Heart left ventricle (tissue), 16 donors: ENCODE data around the gene ACVR2A. TPM values are rescaled to one million over a fixed set of nuclear protein-coding genes. Genes with fewer than 3 reads are reported as not detected.
A peak's percentile ranks its signal among the peaks of the same experiment; 100 is the strongest.

Source experiments
- ATAC-seq, 4 donors: fragments of 200-7000 bp; cut with Tn5 transposase; one replicate each; pipeline ENCODE4 v1.9.1; 2020 to 2022; ENCODE audit warnings: moderate library complexity in 4 of 4, mild to moderate bottlenecking in 3 of 4, moderate number of reproducible peaks in 1 of 4
- DNase-seq, 5 donors: peaks; one replicate each; pipeline ENCODE4 v3.0.0-alpha.2; 2020
- H3K27ac ChIP-seq, 12 donors: fragments of 200-600 bp; sonication (generic) in 4 of 12; one replicate each; pipeline versions ENCODE4 v1.5.0 to v1.8.0; 2016 to 2022; ENCODE audit warnings: mild to moderate bottlenecking in 2 of 12
- H3K27me3 ChIP-seq, 9 donors: fragments of 200-600 bp; sonication (generic) in 2 of 9; one replicate each; pipeline versions ENCODE4 v1.5.1 to v1.8.0; 2016 to 2022; ENCODE audit warnings: mild to moderate bottlenecking in 3 of 9
- H3K36me3 ChIP-seq, 9 donors: fragments of 200-600 bp; sonication (generic) in 2 of 9; one replicate each; pipeline versions ENCODE4 v1.5.0 to v1.8.0; 2018 to 2022; ENCODE audit warnings: mild to moderate bottlenecking in 2 of 9
- H3K4me1 ChIP-seq, 12 donors: fragments of 200-600 bp; sonication (generic) in 4 of 12; one replicate each; pipeline versions ENCODE4 v1.5.0 to v1.8.0; 2016 to 2022; ENCODE audit warnings: mild to moderate bottlenecking in 3 of 12
- H3K4me3 ChIP-seq, 12 donors: fragments of 200-600 bp; sonication (generic) in 4 of 12; one replicate each; pipeline versions ENCODE4 v1.5.0 to v1.8.0; 2017 to 2022; ENCODE audit warnings: mild to moderate bottlenecking in 9 of 12, moderate library complexity in 4 of 12
- H3K9me3 ChIP-seq, 12 donors: fragments of 200-600 bp; sonication (generic) in 4 of 12; one replicate each; pipeline versions ENCODE4 v1.5.0 to v1.8.0; 2016 to 2022; ENCODE audit warnings: mild to moderate bottlenecking in 1 of 12
- CTCF ChIP-seq, 12 donors: fragments of 200-600 bp; sonication (generic) in 4 of 12; IDR thresholded peaks; one replicate each; pipeline versions ENCODE4 v1.5.0 to v1.8.0; 2018 to 2022; ENCODE audit warnings: antibody characterized with exemption in 12 of 12, mild to moderate bottlenecking in 5 of 12
- POLR2A ChIP-seq, 2 donors: fragments of 450-650 bp; IDR thresholded peaks; one replicate each; pipeline ENCODE4 v1.6.1; 2017; ENCODE audit warnings: antibody characterized with exemption in 2 of 2, mild to moderate bottlenecking in 2 of 2, moderate library complexity in 2 of 2
- WGBS, 4 donors: extraction: QIAGEN DNeasy Blood & Tissue Kit in 2 of 4; methylation state at CpG; one replicate each; pipeline versions ENCODE4 v1.1.5 to v1.1.7; 2013 to 2018; 5-methylcytosine and 5-hydroxymethylcytosine counted together
- intact Hi-C, 10 donors: fragments of 100-400 bp; cut with DNase I; formaldehyde crosslinking; loops; one replicate each; pipeline versions ENCODE4 v1.11.1 to v1.14.2; 2022
- polyA plus RNA-seq, 2 donors: library from polyadenylated mRNA; stranded (reverse); fragments of 200-250 nt; gene quantifications; one replicate each; pipeline ENCODE4 v1.2.3, GENCODE V29; 2013
- total RNA-seq, 9 donors: library from RNA; depleted of rRNA in 2 of 9; stranded (reverse); fragments of >200 nt in 2 of 9; fragmentation: NEBNext Ultra II Directional in 3 of 9; extraction: Animal tissue kit (Norgen Biotek cat#: 25700) in 3 of 9; gene quantifications; one replicate each; pipeline versions ENCODE4 v1.1.0 to v1.2.4, GENCODE V29; 2016 to 2023
- donor health status: ischemic (EF 13 %, LVEDD 7.1; RV severe dilation, severe dysfunction).
- donor health status: healthy with polysubstance abuse.
- donor health status: DM: no; HTN: yes; CAD: no.
- donor health status: DM: no; HTN: no; CAD: no.
- donor health status: ischemic (EF 25% LVEDD 6.9; RV normal size, moderate dysfunction).
- donor health status: ischemic (EF 25% LVEDD 5.7; RV mildly dilated, moderate dysfunction).
- donor health status: healthy.
- donor health status: DM: yes; HTN: yes; CAD: no.
- donor health status: ischemic (EF 35%, LVEDD 5.7; RV mildly dilated, moderate dysfunction).
- donor health status: nonischemic (EF 11% LVEDD 7.7; RV severe dilation, severe dysfunction).
- donor health status: DM: yes; HTN: yes; CAD: no.
- donor health status: PGD.
- donor health status: ischemic (EF 29% LVEDD 5.4; RV normal size, mild dysfunction).
- donor health status: nonischemic (EF 23%, LVEDD 6.1; RV moderate dilation, normal function).

Gene ACVR2A
- total and polyA plus RNA-seq, 11 donors = 2.6 to 13.4 (median 11.0) TPM

GRCh38 chr2:147904051-147904450, 59.2 kb downstream of the ACVR2A start:
- intact Hi-C loops = loop anchor here in 1 of 10 donors (10.0 kb wide), 2 partner anchors 59 to 859 kb away; partner anchors contain the start of gene ACVR2A
- WGBS, 4 donors = 95 to 97% (median 95%) methylated on average over 4 of the region's 4 CpGs
- Histone ChIP-seq H3K27me3 (no peaks in the 10 kb centered on the region), H3K36me3 (peaks cover 0 to 33% (median 10%) of the 10 kb centered on the region in 9 donors), H3K4me1 (no peaks in the 10 kb centered on the region), H3K27ac (no peak overlapping the region), H3K4me3 (no peak overlapping the region), H3K9me3 (no peaks in the 10 kb centered on the region)
- TF ChIP-seq CTCF (IDR thresholded peaks at IDR 0.05) (no peak), POLR2A (IDR thresholded peaks at IDR 0.05) (no peak)
- DNase-seq = no peak
- ATAC-seq = no peak

GRCh38 chr2:147909178-147909577, 64.3 kb downstream of the ACVR2A start:
- 96 to 99% (median 98%) methylated on average over 2 of the region's 2 CpGs for WGBS, 4 donors
- peaks cover 0 to 19% (median 5%) of the 10 kb centered on the region in 12 donors for H3K4me1 ChIP-seq
- ATAC-seq = no peak
- H3K27me3 ChIP-seq = no peaks in the 10 kb centered on the region
- DNase-seq = no peak
- TF ChIP-seq POLR2A (IDR thresholded peaks at IDR 0.05) = no peak
- TF ChIP-seq CTCF (IDR thresholded peaks at IDR 0.05) = no peak
- H3K9me3 ChIP-seq = no peaks in the 10 kb centered on the region
- H3K36me3 ChIP-seq = peaks cover 0 to 12% (median 0%) of the 10 kb centered on the region in 9 donors
- H3K27ac ChIP-seq = no peak overlapping the region
- no peak overlapping the region for H3K4me3 ChIP-seq
- intact Hi-C loops = loop anchor here in 2 of 10 donors (2.0 to 10.0 kb wide), 4 partner anchors 64 to 864 kb away; partner anchors contain the start of gene ACVR2A (in 1 of the 2)

- Histone ChIP-seq H3K9me3 (no peaks in the 10 kb centered on the region), H3K36me3 (peaks cover 0 to 16% (median 1%) of the 10 kb centered on the region in 9 donors), H3K27me3 (no peaks in the 10 kb centered on the region), H3K4me3 (no peak overlapping the region), H3K4me1 (peaks cover 0 to 22% (median 5%) of the 10 kb centered on the region in 12 donors), H3K27ac (no peak overlapping the region)
- TF ChIP-seq POLR2A (IDR thresholded peaks at IDR 0.05) (no peak), CTCF (IDR thresholded peaks at IDR 0.05) (peak; percentile 71 to 92 (median 85))
- ATAC-seq = peak in 1 of 4 donors; percentile 42
- intact Hi-C loops = loop anchor here (1.0 to 10.0 kb wide), 14 partner anchors 64 to 1179 kb away; partner anchors contain the start of gene ACVR2A (in 1 of the 10)
- 0 to 1% (median 0%) methylated on average over 2 of the region's 2 CpGs for WGBS, 4 donors
- peak in 1 of 5 donors; percentile 16 for DNase-seq
These were observed 66.2 kb downstream of the ACVR2A start for GRCh38 chr2:147910990-147911473.

- ATAC-seq (no peak), DNase-seq (no peak)
- Histone ChIP-seq H3K27me3 (no peaks in the 10 kb centered on the region), H3K4me1 (peaks cover 0 to 22% (median 5%) of the 10 kb centered on the region in 12 donors), H3K9me3 (no peaks in the 10 kb centered on the region), H3K36me3 (peaks cover 0 to 41% (median 8%) of the 10 kb centered on the region in 9 donors), H3K27ac (no peak overlapping the region), H3K4me3 (no peak overlapping the region)
- intact Hi-C loops = loop anchor here (5.0 to 10.0 kb wide), 11 partner anchors 67 to 1182 kb away; partner anchors contain the start of gene ACVR2A (in 1 of the 10)
- TF ChIP-seq CTCF (IDR thresholded peaks at IDR 0.05) (no peak), POLR2A (IDR thresholded peaks at IDR 0.05) (no peak)
- WGBS, 4 donors = 35 to 45% (median 38%) methylated on average over 3 of the region's 3 CpGs
These were observed 69.1 kb downstream of the ACVR2A start for GRCh38 chr2:147913701-147914480.
